Dermis microvascular lymphatic vessel endothelial cell (primary cell): ENCODE results near the gene C19orf85. TPM values are rescaled to one million over a fixed set of nuclear protein-coding genes. Genes with fewer than 3 reads are reported as not detected.
A peak's percentile ranks its signal among the peaks of the same experiment; 100 is the strongest.

Experiments
- DNase-seq, 2 donors: peaks; one replicate each; pipeline versions ENCODE4 v3.0.0 to v3.0.0-alpha.2; 2010; ENCODE audit warnings: low read depth in 2 of 2
- total RNA-seq: library from RNA; depleted of rRNA; stranded (reverse); fragments of >200 nt; gene quantifications from 2 replicates; pipeline ENCODE4 v1.2.1, GENCODE V29; 2014

Gene C19orf85
- total RNA-seq, 1 donor from 2014 or later, result not detected

DNA sequence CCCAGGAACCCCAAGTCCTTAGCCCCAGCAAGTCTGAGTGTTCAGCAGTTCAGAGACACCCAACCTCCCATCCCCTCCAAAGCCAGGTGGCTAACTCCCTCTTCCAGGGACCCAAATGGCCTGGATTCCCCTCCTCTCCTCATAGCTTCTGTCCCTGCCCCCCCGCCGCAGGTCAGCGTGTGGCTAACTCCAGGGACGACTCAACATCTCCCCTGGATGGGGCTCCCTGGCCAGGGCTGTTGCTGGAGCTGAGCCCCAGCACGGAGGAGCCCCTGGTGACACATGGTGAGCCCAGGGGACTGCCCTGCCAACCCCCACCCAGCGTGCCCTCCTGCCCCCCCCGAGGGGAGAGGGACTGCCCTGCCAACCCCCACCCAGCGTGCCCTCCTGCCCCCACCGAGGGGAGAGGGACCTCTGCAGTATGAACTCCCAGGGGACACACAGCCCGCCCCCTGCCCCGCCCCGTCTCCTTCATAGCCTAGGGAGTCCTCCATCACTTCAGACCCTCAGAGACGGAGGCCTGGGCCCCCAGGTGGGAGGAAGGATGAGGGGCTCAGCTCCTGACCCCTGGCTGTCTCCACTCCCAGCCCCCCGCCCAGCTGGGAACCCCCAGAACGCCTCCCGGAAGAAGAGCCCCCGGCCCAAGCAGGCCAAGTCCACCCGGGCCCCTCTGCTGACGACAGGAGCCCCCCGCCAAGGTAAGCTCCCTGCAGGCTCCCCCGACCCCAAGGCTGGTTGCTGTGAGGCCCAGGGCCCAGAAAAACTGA, 25.3 kb upstream of the C19orf85 start:
- no peak for DNase-seq

DNA sequence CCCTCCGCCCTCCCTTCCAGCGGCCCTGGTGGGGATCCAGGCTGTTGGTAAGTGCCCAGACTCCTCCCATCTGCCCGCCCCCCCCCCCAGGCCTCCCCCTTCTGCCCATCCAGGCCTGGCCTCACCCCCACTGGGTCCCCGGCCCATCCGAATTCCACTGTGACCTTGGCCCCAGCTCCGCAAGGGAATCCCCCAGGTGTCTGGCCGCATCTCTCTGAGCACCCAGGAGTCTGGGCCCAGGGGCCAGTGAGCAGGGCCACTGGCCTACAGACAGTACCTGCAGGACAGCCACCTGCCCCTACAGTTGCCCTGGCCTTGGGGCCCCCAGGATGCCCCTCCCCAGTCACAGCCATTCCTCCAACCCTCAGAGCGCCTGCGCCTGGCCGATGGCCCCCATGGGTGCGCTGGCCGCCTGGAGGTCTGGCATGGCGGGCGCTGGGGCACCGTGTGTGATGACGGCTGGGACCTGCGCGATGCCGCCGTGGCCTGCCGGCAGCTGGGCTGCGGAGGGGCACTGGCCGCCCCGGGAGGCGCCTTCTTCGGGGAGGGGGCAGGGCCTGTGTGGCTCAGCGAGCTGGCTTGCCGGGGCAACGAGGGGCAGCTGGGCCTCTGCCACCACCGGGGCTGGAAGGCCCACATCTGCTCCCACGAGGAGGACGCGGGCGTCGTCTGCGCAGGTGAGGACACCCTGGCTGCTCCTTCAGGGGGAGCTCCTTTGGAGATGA, 24.6 kb upstream of the C19orf85 start:
- DNase-seq, result no peak

DNA sequence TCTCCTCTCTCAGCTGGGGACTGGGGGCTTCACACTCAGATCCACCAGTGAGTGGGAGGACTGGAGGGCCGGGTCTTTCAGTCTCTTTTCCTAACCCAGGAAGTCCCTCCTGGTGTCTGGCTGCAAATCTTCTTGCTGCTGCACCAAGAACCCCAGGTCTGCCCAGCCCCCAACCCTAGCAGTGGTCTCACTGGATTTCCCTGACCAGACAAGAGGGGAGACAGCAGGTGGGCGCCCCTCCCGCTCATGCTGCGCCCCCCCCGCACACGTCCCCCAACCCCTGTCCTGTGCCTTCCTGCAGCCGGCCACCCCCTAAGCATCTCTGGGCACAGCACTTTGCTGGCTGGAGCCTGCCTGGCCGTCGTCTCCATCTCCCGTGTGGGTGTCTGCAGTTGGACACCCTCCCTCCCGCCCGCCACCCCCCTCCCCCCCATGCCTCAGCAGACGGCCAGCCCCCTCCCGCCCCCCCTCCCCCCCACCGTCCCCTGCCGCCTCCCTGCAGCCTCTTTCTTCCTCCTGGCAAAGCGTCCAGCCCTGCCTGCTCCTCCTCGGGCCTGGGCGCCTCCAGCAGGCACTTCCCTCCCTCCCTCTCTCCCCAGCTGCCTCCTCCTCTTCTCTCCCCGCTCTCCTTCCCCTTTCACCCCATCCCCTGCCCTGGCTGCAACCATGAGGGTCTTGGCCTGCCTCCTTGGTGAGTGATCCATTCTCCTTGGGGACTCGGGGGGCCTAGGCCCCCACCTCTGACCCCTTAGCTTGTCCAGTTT, 23.6 kb upstream of the C19orf85 start, which contains the start of gene SSC5D:
Gene SSC5D (plus strand): TSS at position 513 of the 764 bp plus-strand sequence. CDS start 154 bp downstream, at position 667.
- no peak for DNase-seq

- peak; percentile 74 to 89 for DNase-seq
Measured at GRCh38 chr19:55486971-55487923, 22.7 kb upstream of the C19orf85 start.

GRCh38 chr19:55486043-55486970, 21.8 kb upstream of the C19orf85 start:
- peak in 1 of 2 donors; percentile 10 for DNase-seq

DNA sequence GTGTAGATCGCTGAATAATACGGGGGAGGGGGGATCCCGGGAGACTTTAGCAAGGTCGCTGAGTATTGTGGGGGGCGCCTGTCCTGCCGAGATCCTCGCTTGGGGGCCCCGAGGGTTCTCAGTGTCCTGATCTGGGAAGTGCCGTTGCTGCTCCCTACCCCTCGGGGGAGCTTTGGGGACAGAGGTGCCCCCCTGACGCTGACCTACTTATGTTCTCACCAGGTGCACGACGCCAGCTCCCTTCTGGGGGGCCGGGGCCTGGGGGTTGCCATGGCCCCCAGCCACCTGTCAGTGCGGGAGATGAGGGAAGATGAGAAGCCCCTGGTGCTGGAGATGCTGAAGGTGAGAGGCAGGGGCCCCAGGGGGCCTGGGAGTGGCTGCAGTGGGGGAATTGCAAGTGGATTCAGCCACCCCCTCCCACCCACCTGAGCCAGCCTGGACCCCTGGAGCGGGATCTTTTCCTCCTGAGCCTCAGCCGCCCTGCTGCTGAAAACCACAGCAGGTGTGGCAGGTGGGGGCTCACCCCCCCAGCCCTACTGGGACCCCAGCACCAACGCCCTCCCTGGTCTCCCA, 21.0 kb upstream of the C19orf85 start:
- no peak for DNase-seq

DNA sequence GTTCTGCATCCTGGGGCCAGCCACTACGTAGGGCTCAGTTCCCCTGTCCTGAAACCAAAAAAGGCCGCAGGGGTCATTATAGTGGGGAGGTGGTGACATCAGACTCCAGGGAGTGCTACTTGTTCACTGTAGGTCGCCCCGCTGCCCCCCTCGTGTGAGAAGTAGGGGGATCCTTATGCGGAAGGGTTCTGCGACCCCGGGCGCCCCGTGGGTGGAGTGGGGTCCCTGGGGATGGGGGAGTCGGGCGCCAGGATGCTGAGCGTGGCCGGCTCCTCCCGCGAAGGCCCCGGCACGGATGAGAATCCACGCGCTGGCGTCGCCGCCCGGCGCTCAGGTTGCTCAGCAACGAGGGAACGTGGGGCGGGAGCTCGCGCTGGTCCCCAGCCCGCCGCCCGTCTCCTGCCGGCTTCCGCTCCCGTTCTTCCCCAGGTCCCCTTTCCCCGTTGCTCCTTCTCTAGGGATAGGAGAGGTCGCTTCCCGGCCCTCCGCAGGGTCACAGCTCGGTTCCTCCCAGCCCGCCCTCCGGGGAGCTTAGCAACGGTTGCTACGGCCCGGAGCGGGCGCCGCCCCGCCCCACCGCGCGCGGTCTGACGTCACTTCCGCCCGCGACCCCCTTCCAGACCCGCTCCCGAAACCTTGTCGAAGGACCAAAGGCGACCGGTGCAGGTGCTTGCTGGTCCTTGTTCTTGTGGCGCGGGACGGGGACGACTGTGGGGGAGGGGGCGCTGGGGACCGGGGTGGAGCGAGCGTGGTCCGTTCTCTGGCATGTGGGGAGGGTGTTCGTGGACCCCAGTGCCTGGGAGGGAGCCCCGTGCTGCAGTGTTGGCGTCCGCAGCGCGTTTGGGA, 20.3 kb upstream of the C19orf85 start, which contains the start of gene NAT14:
Gene NAT14 (plus strand): TSS at position 596 of the 846 bp plus-strand sequence. CDS start 521 bp downstream, outside the sequence.
- DNase-seq, result peak in 1 of 2 donors; percentile 55

DNA sequence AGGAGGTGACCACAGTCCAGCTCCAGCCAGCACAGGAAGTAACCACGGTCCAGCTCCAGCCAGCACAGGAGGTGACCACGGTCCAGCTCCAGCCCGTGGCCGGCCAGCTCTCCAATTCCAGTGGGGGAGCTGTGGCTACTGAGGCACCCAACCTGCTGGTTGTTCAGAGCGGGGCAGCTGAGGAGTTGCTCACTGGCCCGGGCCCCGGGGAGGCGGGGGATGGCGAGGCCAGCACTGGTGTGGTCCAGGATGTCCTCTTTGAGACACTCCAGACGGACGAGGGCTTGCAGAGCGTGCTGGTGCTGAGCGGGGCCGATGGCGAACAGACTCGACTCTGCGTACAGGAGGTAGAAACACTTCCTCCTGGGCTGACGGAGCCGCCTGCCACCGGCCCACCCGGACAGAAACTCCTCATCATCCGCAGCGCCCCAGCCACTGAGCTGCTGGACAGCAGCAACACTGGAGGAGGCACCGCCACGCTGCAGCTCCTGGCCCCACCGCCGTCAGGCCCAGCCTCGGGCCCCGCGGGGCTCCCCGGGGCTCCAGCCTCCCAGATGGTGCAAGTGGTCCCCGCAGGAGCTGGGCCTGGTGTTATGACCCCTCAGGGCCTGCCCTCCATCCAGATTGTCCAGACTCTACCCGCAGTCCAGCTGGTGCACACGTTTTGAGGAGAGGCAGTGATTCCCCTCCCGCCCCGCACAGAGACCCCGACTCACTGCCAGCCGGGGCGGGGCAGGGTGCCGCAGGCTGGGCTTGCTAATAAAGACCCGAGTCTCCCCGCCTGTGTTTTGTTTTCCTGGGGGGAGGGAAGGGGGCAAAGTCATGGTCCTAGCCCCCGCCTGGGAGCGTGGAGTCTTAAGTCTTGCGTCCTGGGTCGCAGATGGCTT, 19.4 kb upstream of the C19orf85 start:
- no peak for DNase-seq

- no peak for DNase-seq
Measured at GRCh38 chr19:55482967-55483705, 18.6 kb upstream of the C19orf85 start.

- DNase-seq, result no peak
Measured at GRCh38 chr19:55482156-55482961, 17.8 kb upstream of the C19orf85 start.

DNA sequence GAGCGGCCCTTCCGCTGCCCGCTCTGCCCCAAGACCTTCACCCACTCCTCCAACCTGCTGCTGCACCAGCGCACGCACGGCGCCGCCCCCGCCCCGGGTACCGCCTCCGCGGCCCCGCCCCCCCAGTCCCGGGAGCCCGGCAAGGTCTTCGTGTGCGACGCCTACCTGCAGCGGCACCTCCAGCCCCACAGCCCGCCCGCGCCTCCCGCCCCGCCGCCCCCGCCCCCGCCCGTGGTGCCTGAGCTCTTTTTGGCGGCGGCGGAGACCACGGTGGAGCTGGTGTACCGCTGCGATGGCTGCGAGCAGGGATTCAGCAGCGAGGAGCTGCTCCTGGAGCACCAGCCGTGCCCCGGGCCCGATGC, 17.2 kb upstream of the C19orf85 start:
- DNase-seq, result no peak

GRCh38 chr19:55481148-55481793, 16.7 kb upstream of the C19orf85 start:
- no peak for DNase-seq

GRCh38 chr19:55479451-55480230, 15.1 kb upstream of the C19orf85 start:
- no peak for DNase-seq

- no peak for DNase-seq
Measured at GRCh38 chr19:55479045-55479444, 14.5 kb upstream of the C19orf85 start.
